Measurements from ENCODE around the gene TBX18.

TBX18 gene

GRCh38 chr6:84709121-84709520 is 55.3 kb downstream of the TBX18 start:
- no peaks in the 10 kb centered on the region for H3K9me3 ChIP-seq
- no peak overlapping the region for H3K27ac ChIP-seq
- no peaks in the 10 kb centered on the region for H3K36me3 ChIP-seq
- no peaks in the 10 kb centered on the region for H3K4me1 ChIP-seq (ENCODE audit: control insufficient read depth in 1 of 2, insufficient read depth in 1 of 2, low read depth in 1 of 2, low read length in 1 of 2)
- no peaks in the 10 kb centered on the region for H3K27me3 ChIP-seq
- H3K4me3 ChIP-seq (ENCODE audit: low read depth in 1 of 2, low read length in 1 of 2) = no peak overlapping the region
- no peak for TF ChIP-seq CTCF (IDR thresholded peaks at IDR 0.05)

GRCh38 chr6:84707171-84707570 is 57.2 kb downstream of the TBX18 start:
- Histone ChIP-seq H3K27ac (no peak overlapping the region), H3K27me3 (no peaks in the 10 kb centered on the region), H3K9me3 (no peaks in the 10 kb centered on the region), H3K4me1 (ENCODE audit: control insufficient read depth in 1 of 2, insufficient read depth in 1 of 2, low read depth in 1 of 2, low read length in 1 of 2) (no peaks in the 10 kb centered on the region), H3K4me3 (ENCODE audit: low read depth in 1 of 2, low read length in 1 of 2) (no peak overlapping the region), H3K36me3 (no peaks in the 10 kb centered on the region)
- no peak for TF ChIP-seq CTCF (IDR thresholded peaks at IDR 0.05)

GRCh38 chr6:84696166-84696565 is 68.2 kb downstream of the TBX18 start:
- no peak for TF ChIP-seq CTCF (IDR thresholded peaks at IDR 0.05)
- Histone ChIP-seq H3K4me3 (ENCODE audit: low read depth in 1 of 2, low read length in 1 of 2) (no peak overlapping the region), H3K9me3 (no peaks in the 10 kb centered on the region), H3K4me1 (ENCODE audit: control insufficient read depth in 1 of 2, insufficient read depth in 1 of 2, low read depth in 1 of 2, low read length in 1 of 2) (no peaks in the 10 kb centered on the region), H3K27ac (no peak overlapping the region), H3K36me3 (no peaks in the 10 kb centered on the region), H3K27me3 (no peaks in the 10 kb centered on the region)

- no peaks in the 10 kb centered on the region for H3K9me3 ChIP-seq
- no peaks in the 10 kb centered on the region for H3K36me3 ChIP-seq
- no peak overlapping the region for H3K4me3 ChIP-seq (ENCODE audit: low read depth in 1 of 2, low read length in 1 of 2)
- H3K27me3 ChIP-seq = no peaks in the 10 kb centered on the region
- no peak for TF ChIP-seq CTCF (IDR thresholded peaks at IDR 0.05)
- no peak overlapping the region for H3K27ac ChIP-seq
- H3K4me1 ChIP-seq (ENCODE audit: control insufficient read depth in 1 of 2, insufficient read depth in 1 of 2, low read depth in 1 of 2, low read length in 1 of 2) = no peaks in the 10 kb centered on the region
Observed at GRCh38 chr6:84691978-84692623, 72.3 kb downstream of the TBX18 start.

GRCh38 chr6:84688141-84688873 is 76.1 kb downstream of the TBX18 start:
- Histone ChIP-seq H3K4me1 (ENCODE audit: control insufficient read depth in 1 of 2, insufficient read depth in 1 of 2, low read depth in 1 of 2, low read length in 1 of 2) (no peaks in the 10 kb centered on the region), H3K27me3 (no peaks in the 10 kb centered on the region), H3K9me3 (no peaks in the 10 kb centered on the region), H3K4me3 (ENCODE audit: low read depth in 1 of 2, low read length in 1 of 2) (no peak overlapping the region), H3K36me3 (no peaks in the 10 kb centered on the region), H3K27ac (no peak overlapping the region)
- TF ChIP-seq CTCF (IDR thresholded peaks at IDR 0.05) = no peak

Data from neutrophil (primary cell).